IMR-90 (cell line): Measurements from ENCODE around the gene RAB4B. TPM values are rescaled to one million over a fixed set of nuclear protein-coding genes. Genes with fewer than 3 reads are reported as not detected.

Source experiments
- ATAC-seq: fragments of 200-7000 bp; cut with Tn5 transposase; 2 replicates; pipeline ENCODE4 v1.9.1; 2020; ENCODE audit warnings: low read depth, mild to moderate bottlenecking, moderate library complexity
- BruUV-seq: library from RNA; stranded (reverse); fragments of 400-500 nt; replicated peaks from 2 replicates; lab custom pipeline; 2021; lab: Mats Ljungman, UMichigan
- CTCF ChIA-PET: fragments of 300-600 bp; formaldehyde crosslinking; extraction: SDS; loops from one replicate; lab custom pipeline; 2021; ENCODE audit warnings: antibody characterized with exemption; lab: Yijun Ruan, JAX
- POLR2A ChIA-PET: fragments of 300-600 bp; sonication (Branson Sonifier 250); formaldehyde crosslinking; loops from one replicate; lab custom pipeline; 2022; ENCODE audit warnings: antibody characterized with exemption; ENCODE audit not compliant: unreplicated experiment; lab: Charles Lee
- DNase-seq: peaks from one replicate; pipeline ENCODE4 v3.0.0; 2013
- H2AFZ ChIP-seq: replicated peaks from 2 replicates; pipeline ENCODE3; 2013; ENCODE audit warnings: low read length, mild to moderate bottlenecking; ENCODE audit not compliant: poor library complexity
- H2AK5ac ChIP-seq: 2 replicates; pipeline ENCODE4 v1.6.1; 2013; ENCODE audit warnings: low read depth, low read length, inconsistent platforms
- H2AK9ac ChIP-seq: replicated peaks from 2 replicates; pipeline ENCODE3; 2013; ENCODE audit warnings: mild to moderate bottlenecking, low read depth, low read length, moderate library complexity; ENCODE audit not compliant: poor library complexity
- H2BK120ac ChIP-seq: 2 replicates; pipeline ENCODE4 v1.6.1; 2013; ENCODE audit warnings: low read depth, low read length, inconsistent platforms
- H2BK15ac ChIP-seq: 3 replicates; pipeline ENCODE4 v1.6.1; 2013; ENCODE audit warnings: low read depth, low read length, inconsistent platforms
- H2BK20ac ChIP-seq: 2 replicates; pipeline ENCODE4 v1.6.1; 2013; ENCODE audit warnings: low read depth, mild to moderate bottlenecking, inconsistent platforms, low read length, moderate library complexity
- H2BK5ac ChIP-seq: 2 replicates; pipeline ENCODE4 v1.6.1; 2013; ENCODE audit warnings: mild to moderate bottlenecking, low read depth, low read length, inconsistent platforms; ENCODE audit not compliant: poor library complexity, severe bottlenecking
- H3K14ac ChIP-seq: replicated peaks from 2 replicates; pipeline ENCODE4 v1.6.1; 2013; ENCODE audit warnings: low read depth, low read length, inconsistent platforms
- H3K18ac ChIP-seq: 2 replicates; pipeline ENCODE4 v1.6.1; 2013; ENCODE audit warnings: low read depth, low read length, control low read depth
- H3K23ac ChIP-seq: 2 replicates; pipeline ENCODE4 v1.6.1; 2013; ENCODE audit warnings: low read depth, low read length, inconsistent platforms
- H3K27ac ChIP-seq: 2 replicates; pipeline ENCODE4 v1.5.1; 2013; ENCODE audit warnings: mild to moderate bottlenecking, control low read depth, low read length; ENCODE audit not compliant: insufficient read depth
- H3K27me3 ChIP-seq: 2 replicates; pipeline ENCODE4 v1.6.1; 2013; ENCODE audit warnings: low read length; ENCODE audit not compliant: control insufficient read depth, insufficient read depth
- H3K36me3 ChIP-seq: 2 replicates; pipeline ENCODE4 v1.6.1; 2013; ENCODE audit warnings: low read length, mixed read lengths; ENCODE audit not compliant: control insufficient read depth, insufficient read depth
- H3K4ac ChIP-seq: 2 replicates; pipeline ENCODE4 v1.6.1; 2013; ENCODE audit warnings: low read depth, low read length, inconsistent platforms
- H3K4me1 ChIP-seq: 2 replicates; pipeline ENCODE4 v1.6.1; 2013; ENCODE audit warnings: low read length, mixed read lengths; ENCODE audit not compliant: control insufficient read depth, insufficient read depth
- H3K4me2 ChIP-seq: 2 replicates; pipeline ENCODE4 v1.6.1; 2013; ENCODE audit warnings: low read depth, mild to moderate bottlenecking, control low read depth, low read length, moderate library complexity
- H3K4me3 ChIP-seq: 2 replicates; pipeline ENCODE4 v1.5.1; 2013; ENCODE audit warnings: low read depth, mild to moderate bottlenecking, control low read depth, low read length, moderate library complexity; ENCODE audit not compliant: insufficient read depth
- H3K56ac ChIP-seq: 2 replicates; pipeline ENCODE4 v1.6.1; 2013; ENCODE audit warnings: low read length, inconsistent platforms; ENCODE audit not compliant: insufficient read depth; ENCODE audit errors: extremely low read depth
- H3K79me1 ChIP-seq, 2 experiments: 2 replicates each; pipeline ENCODE4 v1.6.1; 2013; ENCODE audit warnings: low read length in 2 of 2, inconsistent platforms in 1 of 2, low read depth in 1 of 2
- H3K9ac ChIP-seq: 2 replicates; pipeline ENCODE4 v1.6.1; 2013; ENCODE audit warnings: low read depth, low read length, control low read depth
- H3K9me1 ChIP-seq: 2 replicates; pipeline ENCODE4 v1.6.1; 2013; ENCODE audit warnings: low read length, inconsistent platforms; ENCODE audit not compliant: insufficient read depth
- H3K9me3 ChIP-seq: 2 replicates; pipeline ENCODE4 v1.6.1; 2013; ENCODE audit warnings: low read length; ENCODE audit not compliant: control insufficient read depth, insufficient read depth
- H4K20me1 ChIP-seq: 2 replicates; pipeline ENCODE4 v1.6.1; 2013; ENCODE audit warnings: low read length, inconsistent platforms; ENCODE audit not compliant: insufficient read depth
- H4K5ac ChIP-seq: 2 replicates; pipeline ENCODE4 v1.6.1; 2013; ENCODE audit warnings: mild to moderate bottlenecking, low read depth, low read length, control low read depth
- H4K8ac ChIP-seq, 2 experiments: 2 replicates each; pipeline ENCODE4 v1.6.1; 2013; ENCODE audit warnings: low read depth in 2 of 2, low read length in 2 of 2, control low read depth in 1 of 2, inconsistent platforms in 1 of 2
- H4K91ac ChIP-seq: 2 replicates; pipeline ENCODE4 v1.6.1; 2013; ENCODE audit warnings: low read depth, low read length, inconsistent platforms; ENCODE audit not compliant: insufficient read depth
- BHLHE40 ChIP-seq: fragments of 150-350 bp; IDR thresholded peaks from 2 replicates; pipeline ENCODE4 v1.6.1; 2016; ENCODE audit warnings: mild to moderate bottlenecking, low read depth, low read length
- ELK1 ChIP-seq: fragments of 150-350 bp; IDR thresholded peaks from 2 replicates; pipeline ENCODE4 v1.6.1; 2016; ENCODE audit warnings: low read depth, mild to moderate bottlenecking, low read length, moderate library complexity, borderline replicate concordance
- FOS ChIP-seq: fragments of 150-350 bp; IDR thresholded peaks from 2 replicates; pipeline ENCODE4 v1.6.1; 2016; ENCODE audit warnings: low read depth, low read length
- MAZ ChIP-seq: IDR thresholded peaks from 2 replicates; pipeline ENCODE4 v1.6.1; 2012; ENCODE audit warnings: low read depth, mild to moderate bottlenecking, low read length, improper control_type of control experiment, moderate library complexity, borderline replicate concordance
- MXI1 ChIP-seq: IDR thresholded peaks from 2 replicates; pipeline ENCODE4 v1.6.1; 2012; ENCODE audit warnings: low read depth, mild to moderate bottlenecking, low read length, moderate library complexity, borderline replicate concordance
- RAD21 ChIP-seq: IDR thresholded peaks from 2 replicates; pipeline ENCODE4 v1.6.1; 2012; ENCODE audit warnings: low read length, improper control_type of control experiment
- RFX5 ChIP-seq: IDR thresholded peaks from 2 replicates; pipeline ENCODE4 v1.8.0; 2012; ENCODE audit warnings: low read depth, mild to moderate bottlenecking, low read length, moderate library complexity
- WGBS, 2 experiments: methylation state at CpG; one replicate each; pipeline versions ENCODE4 v1.1.5 to v1.1.7; 2013; ENCODE audit warnings: missing lambda C conversion rate in 2 of 2; ENCODE audit not compliant: insufficient read length in 1 of 2; ENCODE audit errors: extremely low coverage in 2 of 2; 5-methylcytosine and 5-hydroxymethylcytosine counted together
- dilution Hi-C: fragments of 300-500 bp; cut with HindIII; formaldehyde crosslinking; loops from one replicate; pipeline ENCODE4 v1.14.3; 2018; ENCODE audit warnings: low sequenced_read_pairs; ENCODE audit not compliant: unreplicated experiment
- in situ Hi-C: fragments of 300-500 bp; cut with MboI; formaldehyde crosslinking; loops from 3 replicates; pipeline ENCODE4 v1.14.3; 2019; ENCODE audit warnings: low sequenced_read_pairs, inconsistent platforms, mixed read lengths
- intact Hi-C: fragments of 100-400 bp; cut with micrococcal nuclease; formaldehyde crosslinking; loops from 2 replicates; pipeline ENCODE4 v1.10.0; 2022
- polyA plus RNA-seq, 3 experiments: library from polyadenylated mRNA; depleted of rRNA; stranded (reverse); fragments of >200 nt; gene quantifications; 2 replicates each; pipeline ENCODE4 v1.2.3, GENCODE V29; 2012; ENCODE audit warnings: low replicate concordance in 1 of 3
- total RNA-seq: library from RNA; depleted of rRNA; stranded (reverse); fragments of >200 nt; gene quantifications from 2 replicates; pipeline ENCODE4 v1.2.3, GENCODE V29; 2012

RAB4B gene
- total and polyA plus RNA-seq, 2 of the 4 experiments (the other 2 are of a cell fraction), result 7.9 to 21.4 TPM

GRCh38 chr19:40775632-40776022 is 2.4 kb upstream of the RAB4B start:
- Histone ChIP-seq H3K36me3 (no peaks in the 10 kb centered on the region), H3K9ac (no peak overlapping the region), H3K23ac (no peak overlapping the region), H3K9me1 (peaks cover 7% of the 10 kb centered on the region; the same call in 1 of the 2 replicates), H4K20me1 (peaks cover 9% of the 10 kb centered on the region; the same call in 1 of the 2 replicates), H3K27me3 (no peaks in the 10 kb centered on the region), H2BK20ac (no peak overlapping the region), H4K5ac (no peak overlapping the region), H2BK120ac (no peak overlapping the region), H4K8ac (no peak overlapping the region), H2AK9ac (no peak overlapping the region), H4K91ac (no peak overlapping the region), H2AFZ (no peak overlapping the region), H3K56ac (no peak overlapping the region), H3K79me1 (peaks cover 8 to 15% of the 10 kb centered on the region in 2 experiments; a peak in 3 of 4 replicates), H3K4ac (no peak overlapping the region), H2AK5ac (no peak overlapping the region), H3K27ac (no peak overlapping the region), H3K4me3 (no peak overlapping the region), H2BK5ac (no peak overlapping the region), H3K18ac (no peak overlapping the region), H3K14ac (no peak overlapping the region), H2BK15ac (no peak overlapping the region), H3K4me1 (peaks cover 6% of the 10 kb centered on the region), H3K9me3 (peaks cover 2% of the 10 kb centered on the region; the same call in 1 of the 2 replicates), H3K4me2 (no peak overlapping the region)
- TF ChIP-seq ELK1 (no peak), MXI1 (no peak), MAZ (no peak), RAD21 (no peak), FOS (no peak), BHLHE40 (no peak), RFX5 (no peak)
- in situ Hi-C loops, result no loop called here
- 91% methylated on average over 4 of the region's 10 CpGs; no CpG with 5 or more reads in 1 of the 2 experiments for WGBS, 2 experiments
- DNase-seq, result no peak
- intact Hi-C loops, result no loop called here
- no peak for ATAC-seq
- BruUV-seq, result no TSS peak
- ChIA-PET CTCF (no interaction called here), POLR2A (no interaction called here)
- dilution Hi-C loops, result no loop called here
